Activated naive CD4-positive, alpha-beta T cell treated with Interleukin-2 at 50 U/mL for 16 hours (primary cell): ENCODE results near the gene SLC6A17.

Source experiments
- DNase-seq: peaks from one replicate; pipeline ENCODE4 v3.0.0-alpha.2; 2020

SLC6A17 gene

DNA sequence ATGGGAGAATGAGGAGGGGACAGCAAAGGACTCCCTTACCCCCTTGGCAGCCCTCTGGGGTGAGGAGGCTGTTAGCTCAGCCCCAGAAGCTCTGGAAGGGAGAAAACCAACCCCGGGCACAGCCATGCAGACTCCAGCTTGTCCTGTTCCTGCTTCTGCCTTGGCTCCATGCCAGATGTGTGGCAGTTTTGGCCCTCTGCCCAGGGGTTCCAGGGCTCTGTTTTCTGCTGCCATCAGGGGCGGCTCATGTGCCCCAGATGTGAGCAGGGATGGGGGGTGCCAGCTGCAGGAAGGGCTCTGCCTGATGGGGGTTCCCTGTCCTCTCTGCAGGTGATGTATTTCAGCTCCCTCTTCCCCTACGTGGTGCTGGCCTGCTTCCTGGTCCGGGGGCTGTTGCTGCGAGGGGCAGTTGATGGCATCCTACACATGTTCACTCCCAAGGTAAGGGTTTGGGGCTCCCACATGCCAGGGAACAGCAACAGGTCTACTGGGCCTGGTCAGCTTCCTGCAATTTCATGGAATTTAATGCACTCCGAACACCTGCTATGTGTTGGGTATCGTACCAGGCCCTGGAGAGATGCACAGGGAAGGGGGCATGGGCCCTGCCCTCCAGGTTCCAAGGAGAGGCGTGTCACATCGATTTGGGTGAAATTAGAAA is 26.1 kb downstream of the SLC6A17 start:
- no peak for DNase-seq

DNA sequence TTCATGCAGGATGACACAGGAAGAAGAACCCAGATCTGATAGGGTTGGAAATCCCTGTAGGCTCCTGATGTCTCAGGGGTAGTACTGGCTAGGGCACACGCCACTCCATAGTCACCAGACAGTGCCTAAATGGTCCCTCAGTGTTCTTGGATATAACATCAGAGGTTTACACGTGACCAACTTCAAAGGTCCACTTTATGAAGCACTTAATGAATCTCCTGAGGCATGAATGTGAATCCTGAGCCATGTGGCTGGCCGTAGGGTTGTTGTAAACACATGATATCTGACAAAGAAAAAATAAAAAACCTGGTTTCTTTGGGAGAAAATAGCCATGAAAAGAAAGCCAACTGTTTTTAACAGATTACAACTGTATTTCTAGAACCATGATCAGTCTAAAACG is 27.5 kb downstream of the SLC6A17 start:
- no peak for DNase-seq

DNA sequence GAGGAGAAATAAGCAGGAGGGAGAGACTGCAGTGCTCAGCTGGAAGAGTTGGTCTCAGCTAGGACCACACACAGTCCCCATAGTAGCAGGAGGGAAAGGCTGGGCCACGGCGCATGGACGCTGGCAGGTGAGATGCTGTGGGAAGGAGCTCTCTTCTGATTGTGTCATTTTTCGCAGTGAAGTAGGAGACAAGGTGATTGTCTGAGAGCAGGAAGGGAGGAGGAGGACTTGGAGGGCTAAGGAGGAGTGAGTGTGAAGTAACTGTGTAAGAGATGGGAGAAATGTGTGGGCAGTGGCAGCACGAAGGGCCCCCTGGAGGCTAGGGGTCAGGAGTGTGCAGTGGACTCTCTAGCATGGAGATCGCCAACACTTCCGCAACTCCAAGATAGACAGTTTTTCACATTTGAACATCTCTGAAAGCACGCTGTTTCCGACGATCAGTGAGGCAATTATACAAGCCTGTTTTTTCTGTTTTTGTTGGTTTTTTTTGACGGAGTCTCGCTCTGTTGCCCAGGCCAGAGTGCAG is 33.4 kb downstream of the SLC6A17 start:
- no peak for DNase-seq

DNA sequence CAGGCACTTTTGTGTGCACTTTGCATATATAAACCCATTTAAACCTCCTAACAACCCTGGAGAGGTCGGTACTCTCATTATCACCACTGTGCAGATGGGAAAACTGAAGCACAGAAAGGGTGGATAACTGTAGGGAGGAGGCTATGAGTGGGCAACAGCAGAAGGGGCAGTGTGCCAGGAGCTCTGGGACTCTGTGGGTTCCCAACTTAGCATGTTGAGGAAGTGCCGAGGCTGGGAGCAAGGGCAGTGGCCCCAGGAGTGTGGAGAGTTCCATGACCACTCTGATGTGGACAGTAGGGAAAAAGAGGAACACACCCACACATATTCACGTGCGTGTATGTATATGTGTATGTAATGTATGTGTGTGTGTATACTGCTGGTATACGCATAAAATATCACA is 34.2 kb downstream of the SLC6A17 start:
- DNase-seq = no peak

DNA sequence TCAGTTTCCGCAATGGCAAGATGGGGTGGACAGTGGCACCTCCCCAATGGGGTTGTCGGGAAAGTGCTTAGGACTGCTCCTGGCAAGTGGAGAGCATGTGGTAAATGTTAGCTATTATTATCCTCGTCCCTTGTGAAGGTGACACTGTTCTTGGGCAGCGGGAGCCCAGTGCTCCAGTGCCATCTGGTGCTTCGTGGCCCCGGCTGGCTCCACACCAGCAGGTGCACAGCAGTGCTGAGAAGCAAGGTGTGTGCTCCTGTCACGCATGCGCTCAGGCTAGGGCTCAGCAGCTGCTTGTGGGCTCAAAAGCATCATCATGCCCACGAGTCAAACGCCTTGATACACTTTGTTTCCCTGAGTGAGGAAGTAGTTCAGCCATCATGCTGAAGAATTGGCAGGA is 34.9 kb downstream of the SLC6A17 start:
- DNase-seq = no peak

DNA sequence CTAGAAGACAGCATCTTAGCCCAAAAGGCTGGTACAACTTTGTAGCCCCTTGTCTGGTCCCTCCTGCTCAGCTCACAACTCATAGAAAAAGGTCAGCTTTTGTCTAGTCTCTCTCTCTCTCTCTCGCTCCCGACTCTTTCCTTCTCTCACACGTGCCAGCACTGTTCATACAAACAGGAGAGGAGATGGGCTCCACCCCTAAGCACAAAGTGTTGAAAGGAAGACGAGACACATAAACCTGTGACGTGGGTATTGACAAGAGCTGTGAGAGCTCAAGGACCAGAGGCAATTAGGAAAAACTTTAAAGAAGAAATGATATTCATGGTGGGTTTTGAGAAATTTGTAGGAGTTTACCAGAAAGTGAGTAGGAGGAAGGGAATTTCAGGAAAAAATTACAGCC is 36.3 kb downstream of the SLC6A17 start:
- no peak for DNase-seq

DNA sequence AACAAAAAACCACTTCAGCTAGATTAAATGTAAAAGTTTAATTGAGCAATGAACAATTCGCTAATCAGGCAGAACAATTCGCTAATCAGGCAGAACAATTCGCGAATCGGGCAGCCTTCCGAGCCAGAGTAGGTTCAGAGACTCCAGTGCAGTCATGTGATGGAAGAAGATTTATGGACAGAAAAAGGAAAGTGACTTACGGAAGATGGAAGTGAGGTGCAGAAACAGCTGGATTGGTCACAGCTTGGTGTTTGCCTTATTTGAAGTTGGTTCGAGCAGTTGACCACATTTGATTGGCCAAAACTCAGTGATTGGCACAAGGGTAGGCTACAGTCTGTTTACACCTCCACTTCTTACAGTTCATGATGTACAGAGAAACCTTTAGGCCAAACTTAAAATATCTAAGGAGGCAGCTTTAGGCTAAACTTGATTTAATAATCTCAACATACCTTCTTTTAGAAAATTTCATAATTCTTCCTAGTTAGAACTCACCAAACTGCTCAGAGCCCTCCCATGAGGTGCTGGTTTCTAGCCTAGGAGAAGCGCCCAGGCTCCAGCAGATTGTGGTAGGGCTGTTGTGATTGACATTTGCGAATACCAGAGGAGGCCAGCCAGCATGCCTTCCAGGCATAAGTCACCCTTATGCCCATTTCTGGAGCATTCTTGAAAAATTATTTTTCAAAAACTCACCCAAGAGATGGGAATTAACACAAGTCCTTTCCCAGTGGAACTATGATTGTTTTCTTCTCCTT is 37.0 kb downstream of the SLC6A17 start:
- DNase-seq = no peak

DNA sequence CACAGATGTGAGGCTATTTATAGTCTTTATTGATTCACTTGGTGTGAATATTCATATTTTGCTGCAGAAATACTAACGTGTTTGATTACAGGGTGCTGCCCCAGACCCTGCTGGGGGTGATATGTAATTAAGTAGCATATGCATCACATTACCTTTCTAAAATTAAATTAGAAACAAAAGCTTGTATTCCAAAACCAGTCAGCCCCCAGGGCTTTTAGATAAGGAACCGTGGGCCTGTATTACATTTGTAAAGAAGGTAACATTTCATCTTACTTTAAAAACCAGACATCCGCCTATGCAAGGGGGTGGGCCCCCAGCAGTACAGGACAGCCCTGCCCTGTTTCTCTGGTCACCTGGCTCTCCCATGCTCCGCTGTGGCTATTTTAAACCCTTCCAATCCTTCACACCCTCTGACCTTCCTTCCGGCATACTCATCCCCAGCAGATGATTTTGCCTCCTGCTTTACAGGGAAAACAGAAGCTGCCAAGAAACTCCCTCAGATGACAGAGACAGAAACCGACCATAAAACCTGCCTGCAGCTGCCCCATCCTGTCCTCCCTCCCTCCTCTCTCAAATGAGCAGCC is 37.8 kb downstream of the SLC6A17 start:
- no peak for DNase-seq

DNA sequence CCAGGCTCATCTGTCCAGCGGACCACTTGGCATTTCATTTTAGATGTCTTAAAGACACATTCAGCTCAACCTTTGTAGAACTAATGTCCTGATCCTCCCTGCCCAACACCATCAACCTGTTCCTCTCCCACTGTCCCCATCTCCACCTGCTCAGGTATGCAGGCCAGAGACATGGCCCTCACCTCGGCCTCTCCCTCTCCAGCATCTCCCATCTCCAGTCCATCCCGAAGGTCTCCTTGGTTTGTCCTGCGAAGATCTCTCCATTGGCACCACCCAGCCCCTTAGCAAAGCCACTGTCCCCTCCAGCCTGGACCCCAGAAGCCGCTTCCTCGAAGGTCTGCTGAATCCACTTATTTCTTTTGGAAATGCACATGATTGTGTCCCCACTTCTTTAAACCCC is 38.9 kb downstream of the SLC6A17 start:
- DNase-seq = no peak

DNA sequence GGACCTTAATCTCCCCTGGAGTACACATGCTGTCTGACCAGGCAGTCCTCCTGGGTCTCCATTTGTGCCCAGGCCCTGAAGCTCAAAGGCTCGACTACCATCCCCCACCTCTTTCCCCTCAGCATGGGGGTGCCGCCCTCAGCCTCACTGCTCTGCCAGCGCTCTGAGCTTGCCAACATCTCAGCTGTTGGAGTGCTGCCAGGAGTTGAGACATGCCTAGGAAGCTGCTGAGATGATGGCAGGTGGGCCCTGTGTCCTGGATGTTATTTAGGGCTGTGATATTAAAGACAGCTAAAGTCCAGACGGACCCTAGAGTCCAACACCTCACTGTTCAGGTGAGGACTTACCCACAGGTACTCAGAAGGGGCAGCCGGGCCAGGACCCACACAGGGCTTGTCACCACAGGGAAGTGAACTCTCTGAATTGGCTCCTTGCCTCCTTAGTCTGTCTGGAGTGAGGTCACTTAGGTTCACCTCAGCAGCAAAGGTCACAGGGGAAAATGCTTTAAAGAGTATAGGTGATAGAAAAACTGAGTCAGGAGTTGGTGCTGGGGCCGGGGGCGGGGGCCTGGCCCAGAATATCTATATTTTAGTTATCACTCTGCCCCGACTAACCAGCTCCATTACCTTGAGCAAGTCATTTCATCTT is 40.1 kb downstream of the SLC6A17 start:
- no peak for DNase-seq

DNA sequence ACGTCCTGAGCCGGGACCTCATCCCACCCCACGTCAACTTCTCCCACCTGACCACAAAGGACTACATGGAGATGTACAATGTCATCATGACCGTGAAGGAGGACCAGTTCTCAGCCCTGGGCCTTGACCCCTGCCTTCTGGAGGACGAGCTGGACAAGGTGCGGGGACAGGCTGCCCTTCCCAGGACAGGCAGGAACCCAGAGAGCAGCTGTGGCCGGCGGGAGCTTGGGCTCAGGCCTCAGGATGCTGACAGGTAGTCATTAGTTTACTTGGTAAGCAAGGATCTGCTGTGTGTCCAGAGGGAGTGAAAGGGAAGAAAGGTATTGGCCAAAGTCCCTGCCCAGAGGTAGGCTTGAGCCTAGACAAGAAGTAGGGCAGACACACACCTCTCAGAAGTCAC is 42.2 kb downstream of the SLC6A17 start:
- DNase-seq = no peak

DNA sequence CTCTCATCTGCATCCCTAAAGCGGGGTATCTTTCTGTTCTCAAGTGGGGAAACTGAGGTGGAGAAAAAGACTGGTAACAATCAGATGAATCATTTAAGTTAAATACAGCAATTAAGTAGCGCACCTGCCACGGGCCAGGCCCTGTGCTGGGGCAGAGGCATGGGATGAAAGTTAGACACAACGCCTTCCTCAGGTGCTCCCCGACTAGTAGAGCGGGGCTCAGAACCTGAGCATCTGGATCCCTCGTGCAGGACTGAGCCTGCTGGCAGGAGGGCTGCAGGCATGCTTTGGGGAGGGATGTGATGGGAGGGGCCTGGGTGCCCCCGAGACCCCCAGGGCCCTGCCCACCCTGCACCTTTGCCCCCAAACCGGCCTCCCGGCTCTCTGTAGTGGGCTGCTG is 44.9 kb downstream of the SLC6A17 start:
- DNase-seq = no peak

DNA sequence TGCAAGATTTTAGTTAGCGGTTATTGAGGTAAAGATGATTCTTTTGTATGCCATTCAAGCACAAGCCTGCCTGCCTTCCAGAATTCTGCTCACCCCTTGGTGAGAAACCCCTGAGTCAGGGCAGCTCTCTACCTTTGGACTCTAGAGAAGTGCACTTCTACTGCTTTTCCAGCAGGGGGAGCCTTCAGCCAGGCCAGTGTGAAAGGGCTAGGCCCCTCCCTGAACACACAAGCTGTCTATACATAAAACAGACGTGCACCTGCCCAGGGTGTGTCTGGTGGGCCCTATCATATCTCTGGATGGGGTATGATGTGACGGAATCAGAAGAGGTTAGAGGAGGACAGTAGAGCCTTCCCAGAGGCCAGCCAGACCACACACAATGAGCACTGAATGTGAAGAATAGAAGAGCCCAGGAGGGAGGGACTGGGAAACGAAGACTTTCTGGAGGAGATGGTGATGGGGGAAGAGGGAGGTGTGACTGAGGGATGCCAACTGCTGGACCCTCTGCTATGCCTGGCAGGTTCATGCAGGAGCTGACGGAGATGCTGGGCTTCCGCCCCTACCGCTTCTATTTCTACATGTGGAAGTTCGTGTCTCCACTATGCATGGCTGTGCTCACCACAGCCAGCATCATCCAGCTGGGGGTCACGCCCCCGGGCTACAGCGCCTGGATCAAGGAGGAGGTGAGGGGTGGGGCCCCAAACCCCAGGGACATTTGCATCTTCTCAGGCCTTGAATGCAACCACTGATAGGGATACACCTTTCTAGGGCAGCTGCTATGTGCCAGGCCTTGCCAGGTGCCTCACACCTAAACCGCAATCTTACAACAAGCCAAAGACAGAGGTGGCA is 46.8 kb downstream of the SLC6A17 start:
- DNase-seq = peak; percentile 55

DNA sequence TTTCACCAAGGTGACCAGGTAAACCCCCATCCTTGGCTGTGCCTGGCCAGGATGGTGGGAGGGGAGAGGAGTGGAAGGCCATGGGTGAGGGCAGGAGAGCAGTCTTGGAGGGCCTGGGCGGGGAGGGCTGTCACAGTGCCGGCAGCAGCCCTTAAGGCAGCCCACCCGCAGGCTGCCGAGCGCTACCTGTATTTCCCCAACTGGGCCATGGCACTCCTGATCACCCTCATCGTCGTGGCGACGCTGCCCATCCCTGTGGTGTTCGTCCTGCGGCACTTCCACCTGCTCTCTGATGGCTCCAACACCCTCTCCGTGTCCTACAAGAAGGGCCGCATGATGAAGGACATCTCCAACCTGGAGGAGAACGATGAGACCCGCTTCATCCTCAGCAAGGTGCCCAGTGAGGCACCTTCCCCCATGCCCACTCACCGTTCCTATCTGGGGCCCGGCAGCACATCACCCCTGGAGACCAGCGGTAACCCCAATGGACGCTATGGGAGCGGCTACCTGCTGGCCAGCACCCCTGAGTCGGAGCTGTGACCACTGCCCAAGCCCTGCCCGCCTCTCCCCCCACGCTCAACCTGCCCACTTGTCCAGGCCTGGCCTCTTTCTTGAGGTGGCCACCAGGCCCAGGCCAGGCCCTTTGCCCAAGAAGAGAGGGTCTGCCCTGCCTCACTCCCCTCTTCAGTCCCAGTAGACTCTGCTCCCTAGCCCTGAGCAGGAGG is 47.8 kb downstream of the SLC6A17 start:
- no peak for DNase-seq

DNA sequence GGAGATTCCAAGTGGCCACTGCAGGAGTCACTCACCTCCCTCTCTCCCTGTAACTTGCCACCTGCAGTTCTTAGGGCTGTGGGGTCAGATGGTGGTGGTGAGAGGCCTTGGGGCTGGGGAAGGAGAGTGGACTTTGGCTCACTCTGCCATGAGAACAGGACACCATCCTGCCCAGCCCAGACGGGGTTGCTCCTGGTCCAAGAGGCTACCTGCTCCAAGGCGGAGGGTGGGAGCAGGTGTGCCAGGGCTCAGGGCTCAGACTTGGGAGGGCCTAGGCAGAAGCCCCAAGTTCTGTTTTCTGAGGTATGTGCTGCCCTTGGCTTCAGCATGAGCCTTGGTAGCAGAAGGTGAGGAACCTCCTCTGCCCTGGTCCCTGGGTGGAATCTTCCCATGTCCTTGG is 48.5 kb downstream of the SLC6A17 start:
- DNase-seq = no peak

DNA sequence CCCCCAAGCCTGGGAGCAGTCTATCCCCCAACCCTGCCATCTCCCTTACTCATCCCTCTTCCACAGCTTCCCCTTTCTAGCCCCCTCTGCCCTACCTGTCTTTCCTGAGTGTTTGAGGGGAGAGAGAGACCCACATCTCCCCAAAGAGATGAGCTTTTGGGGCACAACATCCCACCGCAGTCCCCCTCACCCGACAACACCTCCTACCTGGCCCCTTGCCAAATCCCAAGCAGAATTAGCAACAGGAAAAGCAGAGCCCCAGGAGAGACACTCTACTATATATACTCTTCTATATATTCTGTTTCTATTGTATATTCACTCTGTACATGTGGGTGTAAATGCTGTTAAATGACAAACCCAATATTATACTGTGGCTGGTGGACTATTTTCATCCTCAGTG is 49.9 kb downstream of the SLC6A17 start:
- DNase-seq = no peak

DNA sequence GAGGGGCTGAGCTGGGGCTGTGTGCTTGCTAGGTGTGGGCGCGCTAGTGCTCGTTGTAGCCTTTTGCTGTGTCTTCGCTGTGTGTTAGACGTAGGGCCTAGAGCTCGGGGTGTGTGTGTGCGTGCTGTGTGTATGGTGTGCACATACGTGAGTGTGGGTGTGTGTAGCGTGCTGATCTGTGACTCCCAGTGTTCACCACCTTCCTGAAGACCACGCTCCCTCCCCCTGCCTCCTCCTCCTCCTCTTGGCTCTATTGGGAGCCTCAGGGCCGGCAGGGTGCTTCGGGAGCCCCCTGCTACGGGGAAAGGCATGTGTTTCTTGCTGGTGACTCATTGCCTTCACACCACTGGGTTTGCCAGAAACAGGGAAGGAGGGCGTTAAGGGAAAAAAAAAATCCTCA is 50.4 kb downstream of the SLC6A17 start:
- no peak for DNase-seq

DNA sequence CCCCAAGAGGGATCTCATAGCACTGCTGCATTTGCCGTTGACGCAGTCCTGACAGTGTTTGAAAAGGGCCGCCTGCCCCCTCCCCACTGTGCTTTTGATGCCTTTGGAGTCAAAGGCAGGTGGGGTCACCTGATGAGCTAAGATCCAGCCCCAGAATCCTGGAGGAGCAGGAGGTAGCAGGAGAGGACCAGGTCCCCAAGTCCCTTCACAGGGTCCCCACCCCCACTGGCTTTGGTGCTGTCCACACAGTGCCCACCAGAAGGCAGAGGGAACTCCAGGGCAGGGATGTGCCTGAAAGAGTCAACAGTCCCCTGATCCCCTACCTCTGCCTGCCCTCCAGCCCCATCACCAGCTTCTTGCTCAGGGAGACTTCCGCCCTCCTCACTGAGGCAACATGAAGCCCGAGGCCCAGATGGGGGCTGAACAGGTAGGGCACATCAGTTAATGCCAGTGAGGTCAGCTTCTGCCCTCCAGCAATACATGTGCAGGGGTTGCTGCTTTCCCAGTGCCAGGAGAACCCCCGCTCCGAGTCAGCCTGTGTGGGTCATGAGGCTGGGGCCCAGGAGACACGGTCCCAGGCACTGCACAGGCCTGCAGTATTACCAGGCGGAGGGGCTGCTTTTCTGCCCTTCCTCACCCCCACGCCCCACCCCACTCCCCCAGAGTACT is 51.0 kb downstream of the SLC6A17 start:
- DNase-seq = no peak

DNA sequence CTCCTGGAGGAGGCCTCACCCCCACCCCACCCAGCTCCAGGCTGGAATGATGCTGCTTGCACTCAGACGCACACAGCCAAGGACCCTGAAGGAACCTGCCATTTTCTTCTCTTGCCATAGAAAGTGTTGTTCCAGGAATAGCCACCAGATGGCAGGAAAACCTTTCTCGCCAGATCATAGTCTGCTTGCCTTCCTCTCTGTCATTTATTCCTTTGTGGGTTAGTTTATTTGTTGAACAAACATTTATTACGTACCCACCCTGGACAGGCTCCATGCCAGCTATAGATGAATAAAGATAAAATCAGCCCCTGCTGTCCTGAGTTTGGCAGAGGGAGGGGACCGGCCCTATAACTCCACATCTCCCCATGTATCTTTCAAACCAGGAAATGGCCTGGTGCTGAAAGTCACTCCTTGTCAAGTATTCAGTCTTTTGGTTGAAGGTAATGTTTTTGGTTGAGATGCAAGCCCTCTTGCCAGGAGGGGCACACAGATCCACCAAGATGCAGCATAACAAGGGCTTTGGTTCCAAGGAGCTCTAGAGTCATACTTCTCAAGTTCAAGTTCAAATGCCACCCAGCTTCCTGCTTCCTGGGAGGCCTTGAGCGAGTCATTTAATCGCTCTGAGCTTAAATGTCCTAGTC is 52.8 kb downstream of the SLC6A17 start:
- peak; percentile 64 for DNase-seq

DNA sequence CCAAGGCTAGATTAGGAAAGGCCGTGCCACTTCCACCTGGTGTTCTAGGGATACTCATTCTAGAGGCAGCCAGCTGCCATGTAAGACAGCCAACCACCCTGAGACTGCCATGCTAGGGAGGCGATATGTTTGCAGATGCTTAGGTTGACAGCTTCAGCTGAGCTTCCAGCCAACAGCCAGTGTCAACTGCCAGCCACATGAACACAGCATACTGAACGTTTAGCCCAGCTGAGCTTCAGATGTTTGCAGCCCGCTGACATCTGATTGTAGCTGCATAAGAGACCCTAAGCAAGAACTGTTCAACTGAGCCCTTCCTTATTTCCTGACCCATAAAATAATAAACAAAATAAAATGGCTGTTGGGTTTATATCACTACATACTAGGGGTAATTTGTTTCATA is 54.9 kb downstream of the SLC6A17 start:
- DNase-seq = no peak

DNA sequence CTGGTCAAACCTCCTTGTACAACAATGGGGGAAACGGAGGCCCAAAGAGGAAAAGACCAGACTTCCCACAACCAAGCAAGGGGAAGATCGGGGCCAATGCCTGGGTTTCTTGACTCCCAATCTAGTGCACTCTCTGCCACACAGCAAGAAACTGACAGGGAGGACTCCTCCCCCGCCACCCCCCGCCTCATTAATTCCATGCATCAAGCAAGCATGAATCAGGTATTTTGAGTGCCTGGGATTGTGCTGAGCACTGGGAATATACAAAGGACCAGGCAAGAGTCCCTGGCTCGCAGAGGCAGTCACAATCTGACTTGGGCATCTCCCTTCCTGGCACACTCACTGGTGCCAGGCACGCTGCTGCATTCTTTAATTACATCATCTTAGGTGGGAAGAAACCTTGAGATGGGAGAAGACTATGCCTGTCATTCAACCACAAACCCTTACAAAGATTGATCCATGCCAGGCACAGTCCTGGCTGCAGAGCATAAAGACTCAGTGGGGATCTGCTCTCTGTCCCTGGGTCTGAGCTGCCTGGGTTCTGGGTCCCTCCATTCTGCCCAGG is 55.4 kb downstream of the SLC6A17 start:
- DNase-seq = no peak
